Trophoblast cell (in vitro differentiated cells and primary cell): ENCODE results near the gene LSM3.
A peak's percentile ranks its signal among the peaks of the same experiment; 100 is the strongest.

ENCODE experiments used
- DNase-seq, 2 donors: peaks; one replicate each; pipeline ENCODE4 v3.0.0-alpha.2; 2016
- H2AFZ ChIP-seq: 2 replicates; pipeline ENCODE4 v1.6.1; 2013; ENCODE audit warnings: low read length, moderate library complexity, mild to moderate bottlenecking; ENCODE audit not compliant: insufficient read depth, poor library complexity
- H2AK5ac ChIP-seq: 2 replicates; pipeline ENCODE4 v1.6.1; 2013; ENCODE audit warnings: mild to moderate bottlenecking, low read length
- H2BK120ac ChIP-seq: 2 replicates; pipeline ENCODE4 v1.6.1; 2013; ENCODE audit warnings: low read length, mild to moderate bottlenecking, moderate library complexity; ENCODE audit not compliant: insufficient read depth, poor library complexity
- H2BK12ac ChIP-seq: 2 replicates; pipeline ENCODE4 v1.6.1; 2013; ENCODE audit warnings: mild to moderate bottlenecking, low read length, moderate library complexity
- H2BK5ac ChIP-seq: 2 replicates; pipeline ENCODE4 v1.6.1; 2013; ENCODE audit warnings: low read length, low read depth, moderate library complexity, mild to moderate bottlenecking; ENCODE audit not compliant: poor library complexity
- H3K14ac ChIP-seq: 2 replicates; pipeline ENCODE4 v1.6.1; 2013; ENCODE audit warnings: mild to moderate bottlenecking, low read length
- H3K18ac ChIP-seq: 2 replicates; pipeline ENCODE4 v1.6.1; 2013; ENCODE audit warnings: mild to moderate bottlenecking, low read length
- H3K23ac ChIP-seq: 2 replicates; pipeline ENCODE4 v1.6.1; 2013; ENCODE audit warnings: low read length
- H3K27ac ChIP-seq: 2 replicates; pipeline ENCODE4 v1.5.1; 2013; ENCODE audit warnings: low read depth, mild to moderate bottlenecking, inconsistent platforms, low read length, moderate library complexity
- H3K27me3 ChIP-seq: 2 replicates; pipeline ENCODE4 v1.6.1; 2013; ENCODE audit warnings: inconsistent platforms, mild to moderate bottlenecking, low read length, moderate library complexity; ENCODE audit not compliant: insufficient read depth
- H3K36me3 ChIP-seq, 2 experiments: 1 replicate in 1 of 2; 2 replicates in 1 of 2; pipeline ENCODE4 v1.6.1; 2013; ENCODE audit warnings: low read length in 2 of 2, mild to moderate bottlenecking in 2 of 2, moderate library complexity in 1 of 2; ENCODE audit not compliant: insufficient read depth in 2 of 2, control insufficient read depth in 1 of 2
- H3K4ac ChIP-seq: 2 replicates; pipeline ENCODE4 v1.6.1; 2013; ENCODE audit warnings: low read depth, mild to moderate bottlenecking, low read length, moderate library complexity
- H3K4me1 ChIP-seq, 2 experiments: 1 replicate in 1 of 2; 2 replicates in 1 of 2; pipeline ENCODE4 v1.6.1; 2013; ENCODE audit warnings: low read length in 2 of 2, mild to moderate bottlenecking in 2 of 2, moderate library complexity in 1 of 2; ENCODE audit not compliant: insufficient read depth in 2 of 2, control insufficient read depth in 1 of 2
- H3K4me2 ChIP-seq: 2 replicates; pipeline ENCODE4 v1.6.1; 2013; ENCODE audit warnings: inconsistent platforms, mild to moderate bottlenecking, low read length, moderate library complexity
- H3K4me3 ChIP-seq: 2 replicates; pipeline ENCODE4 v1.5.1; 2013; ENCODE audit warnings: mild to moderate bottlenecking, low read depth, low read length, inconsistent platforms
- H3K79me1 ChIP-seq: one replicate; pipeline ENCODE4 v1.6.1; 2013; ENCODE audit warnings: low read length
- H3K79me2 ChIP-seq: 2 replicates; pipeline ENCODE4 v1.6.1; 2013; ENCODE audit warnings: low read length, mild to moderate bottlenecking; ENCODE audit not compliant: control insufficient read depth, insufficient read depth, poor library complexity
- H3K9ac ChIP-seq: 2 replicates; pipeline ENCODE4 v1.6.1; 2013; ENCODE audit warnings: mild to moderate bottlenecking, low read length
- H3K9me3 ChIP-seq: 2 replicates; pipeline ENCODE4 v1.6.1; 2013; ENCODE audit warnings: low read depth, mild to moderate bottlenecking, control low read depth, inconsistent platforms, low read length; ENCODE audit not compliant: insufficient read depth
- H4K12ac ChIP-seq: 2 replicates; pipeline ENCODE4 v1.6.1; 2013; ENCODE audit warnings: low read depth, mild to moderate bottlenecking, low read length, moderate library complexity
- H4K8ac ChIP-seq: 2 replicates; pipeline ENCODE4 v1.6.1; 2013; ENCODE audit warnings: low read depth, mild to moderate bottlenecking, low read length, moderate library complexity
- H4K91ac ChIP-seq: one replicate; pipeline ENCODE4 v1.6.1; 2013; ENCODE audit warnings: low read depth, mild to moderate bottlenecking, low read length, moderate library complexity
- WGBS: extraction: QIAGEN DNeasy Blood & Tissue Kit; methylation state at CpG from one replicate; pipeline ENCODE4 v1.1.7; 2013; ENCODE audit warnings: missing lambda C conversion rate; ENCODE audit not compliant: insufficient read length, insufficient coverage; ENCODE audit errors: extremely low coverage; 5-methylcytosine and 5-hydroxymethylcytosine counted together

LSM3 gene

GRCh38 chr3:14241716-14242115 is 63.1 kb downstream of the LSM3 start:
- no peak for DNase-seq
- Histone ChIP-seq H2BK5ac (no peak overlapping the region), H4K8ac (no peak overlapping the region), H3K79me1 (peaks cover 9% of the 10 kb centered on the region), H4K91ac (no peak overlapping the region), H3K18ac (no peak overlapping the region), H3K9ac (no peak overlapping the region), H3K23ac (no peak overlapping the region), H2BK120ac (no peak overlapping the region), H4K12ac (no peak overlapping the region), H3K14ac (no peak overlapping the region), H3K4me2 (no peak overlapping the region), H3K79me2 (no peaks in the 10 kb centered on the region), H3K9me3 (peaks cover 1% of the 10 kb centered on the region), H2AK5ac (no peak overlapping the region), H2AFZ (no peak overlapping the region), H2BK12ac (no peak overlapping the region), H3K36me3 (no peaks in the 10 kb centered on the region), H3K27ac (no peak overlapping the region), H3K4ac (no peak overlapping the region), H3K4me3 (no peak overlapping the region), H3K27me3 (no peaks in the 10 kb centered on the region), H3K4me1 (peaks cover 5 to 10% of the 10 kb centered on the region in 2 experiments)
- WGBS: no CpG with 5 or more reads among the region's 3 CpGs

GRCh38 chr3:14242490-14243311 is 64.1 kb downstream of the LSM3 start:
- H4K8ac ChIP-seq: peak overlapping the region; percentile 42
- peak overlapping the region; percentile 61 for H4K91ac ChIP-seq
- peak overlapping the region; percentile 28 for H3K4ac ChIP-seq
- no peak for DNase-seq
- no peaks in the 10 kb centered on the region for H3K79me2 ChIP-seq
- H3K36me3 ChIP-seq: no peaks in the 10 kb centered on the region
- H4K12ac ChIP-seq: no peak overlapping the region
- no peak overlapping the region for H3K4me3 ChIP-seq
- no peak overlapping the region for H3K23ac ChIP-seq
- H2AFZ ChIP-seq: no peak overlapping the region
- no peak overlapping the region for H3K4me2 ChIP-seq
- H2BK120ac ChIP-seq: peak overlapping the region; percentile 10
- no peak overlapping the region for H3K9ac ChIP-seq
- H2BK5ac ChIP-seq: no peak overlapping the region
- no peak overlapping the region for H3K18ac ChIP-seq
- peak overlapping the region; percentile 80 for H2AK5ac ChIP-seq
- no peak overlapping the region for H3K27ac ChIP-seq
- peak overlapping the region; percentile 54 for H3K14ac ChIP-seq
- H3K79me1 ChIP-seq: peaks cover 9% of the 10 kb centered on the region
- peaks cover 5 to 10% of the 10 kb centered on the region in 2 experiments for H3K4me1 ChIP-seq
- H2BK12ac ChIP-seq: peak overlapping the region; percentile 82
- no CpG with 5 or more reads among the region's 12 CpGs for WGBS
- peaks cover 1% of the 10 kb centered on the region for H3K9me3 ChIP-seq
- H3K27me3 ChIP-seq: no peaks in the 10 kb centered on the region

DNA sequence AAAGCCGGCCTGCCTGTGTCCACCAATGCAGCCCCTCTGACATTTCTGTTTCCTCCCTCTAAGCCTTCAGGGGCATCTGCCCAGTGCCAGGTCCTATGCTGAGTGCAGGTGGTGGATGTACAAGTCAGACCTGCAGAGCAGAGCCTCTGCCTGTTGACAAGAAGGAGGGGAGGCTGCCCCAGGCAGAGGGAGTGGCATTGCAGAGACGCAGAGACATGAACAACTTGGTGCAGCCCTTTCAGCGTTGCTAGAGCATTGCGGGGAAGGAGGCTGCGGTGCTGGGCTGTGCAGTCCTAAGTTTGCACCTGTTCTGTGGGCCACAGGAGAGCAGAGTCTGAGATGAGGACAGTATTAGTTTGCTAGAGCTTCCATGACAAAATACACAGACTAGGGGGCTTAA is 65.2 kb downstream of the LSM3 start:
- Histone ChIP-seq H2BK5ac (no peak overlapping the region), H3K4me1 (peaks cover 5 to 13% of the 10 kb centered on the region in 2 experiments), H2AK5ac (no peak overlapping the region), H4K8ac (no peak overlapping the region), H3K9me3 (peaks cover 1% of the 10 kb centered on the region), H3K36me3 (no peaks in the 10 kb centered on the region), H4K91ac (no peak overlapping the region), H3K18ac (no peak overlapping the region), H3K14ac (no peak overlapping the region), H3K79me1 (peaks cover 14% of the 10 kb centered on the region), H2AFZ (no peak overlapping the region), H3K23ac (no peak overlapping the region), H3K79me2 (no peaks in the 10 kb centered on the region), H3K4me3 (no peak overlapping the region), H3K4me2 (no peak overlapping the region), H3K27ac (no peak overlapping the region), H4K12ac (no peak overlapping the region), H3K27me3 (no peaks in the 10 kb centered on the region), H3K9ac (no peak overlapping the region), H2BK12ac (no peak overlapping the region), H3K4ac (no peak overlapping the region), H2BK120ac (no peak overlapping the region)
- no CpG with 5 or more reads among the region's 5 CpGs for WGBS
- no peak for DNase-seq

- H3K4ac ChIP-seq: no peak overlapping the region
- H3K9me3 ChIP-seq: peaks cover 1% of the 10 kb centered on the region
- no peak overlapping the region for H2BK5ac ChIP-seq
- peaks cover 14% of the 10 kb centered on the region for H3K79me1 ChIP-seq
- no peaks in the 10 kb centered on the region for H3K36me3 ChIP-seq
- no peaks in the 10 kb centered on the region for H3K27me3 ChIP-seq
- H2AK5ac ChIP-seq: no peak overlapping the region
- no peak overlapping the region for H4K12ac ChIP-seq
- no peaks in the 10 kb centered on the region for H3K79me2 ChIP-seq
- no peak overlapping the region for H3K27ac ChIP-seq
- H4K91ac ChIP-seq: peak overlapping the region; percentile 54
- peak overlapping the region; percentile 36 for H2BK12ac ChIP-seq
- H3K4me2 ChIP-seq: no peak overlapping the region
- no CpG with 5 or more reads among the region's 9 CpGs for WGBS
- H4K8ac ChIP-seq: no peak overlapping the region
- no peak overlapping the region for H2AFZ ChIP-seq
- no peak overlapping the region for H3K23ac ChIP-seq
- H3K4me3 ChIP-seq: no peak overlapping the region
- no peak overlapping the region for H3K9ac ChIP-seq
- peaks cover 7 to 13% of the 10 kb centered on the region in 2 experiments for H3K4me1 ChIP-seq
- DNase-seq: no peak
- no peak overlapping the region for H2BK120ac ChIP-seq
- H3K14ac ChIP-seq: no peak overlapping the region
- no peak overlapping the region for H3K18ac ChIP-seq
These were observed 66.1 kb downstream of the LSM3 start for GRCh38 chr3:14244521-14245247.
